ENCODE measurements around the gene SERPINA1. TPM values are rescaled to one million over a fixed set of nuclear protein-coding genes. Genes with fewer than 3 reads are reported as not detected.

Gene SERPINA1
- total and polyA plus RNA-seq, 2 donors (not counting 1 experiment from before 2014, with no cell fraction given) = 0.69 to 6.8 TPM

GRCh38 chr14:94366146-94366915 is 22.1 kb downstream of the SERPINA1 start, which contains the start of gene SERPINA2:
TSS of gene SERPINA2 (minus strand) at chr14:94366698.
- no peak for DNase-seq
- Mint-ChIP-seq H3K4me1 (no peaks in the 10 kb centered on the region), H3K27ac (no peak within 1 kb of the TSS), H3K4me3 (no peak within 1 kb of the TSS), H3K27me3 (peaks cover 5% of the 10 kb centered on the region), H3K9me3 (ENCODE audit: insufficient read depth) (no peaks in the 10 kb centered on the region)
- no peaks in the 10 kb centered on the region for H3K36me3 ChIP-seq (replicated peaks in 1 of 2; ENCODE audit: control extremely low read depth in 1 of 2, control insufficient read depth in 1 of 2, extremely low read depth in 1 of 2, insufficient read depth in 2 of 2, low read length in 1 of 2)
- H3K9me3 ChIP-seq (ENCODE audit: control extremely low read depth in 1 of 3, control insufficient read depth in 2 of 3, insufficient read depth in 1 of 3, low read length in 2 of 3) = peaks cover 0 to 3% (median 0%) of the 10 kb centered on the region in 3 donors
- no peaks in the 10 kb centered on the region for H3K27me3 ChIP-seq (replicated peaks in 1 of 4; ENCODE audit: control extremely low read depth in 1 of 4, control insufficient read depth in 3 of 4, insufficient read depth in 4 of 4, low read length in 3 of 4)
- no peaks in the 10 kb centered on the region for H4K20me1 ChIP-seq (ENCODE audit: control insufficient read depth, insufficient read depth, low read length, poor library complexity, severe bottlenecking)
- H3K4me2 ChIP-seq (replicated peaks; ENCODE audit: low read depth, low read length, poor library complexity, severe bottlenecking) = no peak within 1 kb of the TSS
- ChIA-PET CTCF (no interaction called here), POLR2A (no interaction called here)
- H2AFZ ChIP-seq (ENCODE audit: insufficient read depth, low read depth, low read length, poor library complexity, severe bottlenecking) = no peak within 1 kb of the TSS
- H3K4me1 ChIP-seq (ENCODE audit: control insufficient read depth in 2 of 2, insufficient read depth in 2 of 2, low read length in 2 of 2) = no peaks in the 10 kb centered on the region
- intact Hi-C loops (cut with micrococcal nuclease) = no loop called here
- no peak for ATAC-seq (ENCODE audit: low read depth)
- H3K4me3 ChIP-seq (ENCODE audit: control extremely low read depth in 1 of 5, extremely low read depth in 1 of 5, insufficient read depth in 1 of 5, low read depth in 2 of 5, low read length in 4 of 5) = no peak within 1 kb of the TSS
- H3K9ac ChIP-seq (ENCODE audit: low read length) = no peak within 1 kb of the TSS
- 82% methylated on average over 14 of the region's 14 CpGs for WGBS (ENCODE audit: insufficient coverage)
- no peaks in the 10 kb centered on the region for H3K79me2 ChIP-seq (ENCODE audit: control insufficient read depth, insufficient read depth, low read length)
- no peak within 1 kb of the TSS for H3K27ac ChIP-seq (ENCODE audit: low read length in 2 of 2)
- TF ChIP-seq CTCF (IDR thresholded peaks at IDR 0.05) = no peak
- no peak for TF ChIP-seq EZH2 (IDR thresholded peaks at IDR 0.05; ENCODE audit: borderline replicate concordance, insufficient read depth, low read depth, low read length, poor library complexity, severe bottlenecking)

GRCh38 chr14:94365624-94366023 is 22.8 kb downstream of the SERPINA1 start:
- no peak overlapping the region for H3K4me2 ChIP-seq (replicated peaks; ENCODE audit: low read depth, low read length, poor library complexity, severe bottlenecking)
- peaks cover 5% of the 10 kb centered on the region for H3K27me3 Mint-ChIP-seq
- WGBS (ENCODE audit: insufficient coverage) = 74% methylated on average over 2 of the region's 3 CpGs
- no peaks in the 10 kb centered on the region for H4K20me1 ChIP-seq (ENCODE audit: control insufficient read depth, insufficient read depth, low read length, poor library complexity, severe bottlenecking)
- no peak overlapping the region for H3K27ac ChIP-seq (ENCODE audit: low read length in 2 of 2)
- POLR2A ChIA-PET = no interaction called here
- H3K4me3 ChIP-seq (ENCODE audit: control extremely low read depth in 1 of 5, extremely low read depth in 1 of 5, insufficient read depth in 1 of 5, low read depth in 2 of 5, low read length in 4 of 5) = no peak overlapping the region
- peaks cover 0 to 3% (median 0%) of the 10 kb centered on the region in 3 donors for H3K9me3 ChIP-seq (ENCODE audit: control extremely low read depth in 1 of 3, control insufficient read depth in 2 of 3, insufficient read depth in 1 of 3, low read length in 2 of 3)
- no peaks in the 10 kb centered on the region for H3K79me2 ChIP-seq (ENCODE audit: control insufficient read depth, insufficient read depth, low read length)
- no peaks in the 10 kb centered on the region for H3K4me1 ChIP-seq (ENCODE audit: control insufficient read depth in 2 of 2, insufficient read depth in 2 of 2, low read length in 2 of 2)
- DNase-seq = no peak
- no peak overlapping the region for H2AFZ ChIP-seq (ENCODE audit: insufficient read depth, low read depth, low read length, poor library complexity, severe bottlenecking)
- no peak overlapping the region for H3K27ac Mint-ChIP-seq
- no peaks in the 10 kb centered on the region for H3K36me3 ChIP-seq (replicated peaks in 1 of 2; ENCODE audit: control extremely low read depth in 1 of 2, control insufficient read depth in 1 of 2, extremely low read depth in 1 of 2, insufficient read depth in 2 of 2, low read length in 1 of 2)
- no peak for TF ChIP-seq EZH2 (IDR thresholded peaks at IDR 0.05; ENCODE audit: borderline replicate concordance, insufficient read depth, low read depth, low read length, poor library complexity, severe bottlenecking)
- no peak for TF ChIP-seq CTCF (IDR thresholded peaks at IDR 0.05)
- no peaks in the 10 kb centered on the region for H3K27me3 ChIP-seq (replicated peaks in 1 of 4; ENCODE audit: control extremely low read depth in 1 of 4, control insufficient read depth in 3 of 4, insufficient read depth in 4 of 4, low read length in 3 of 4)
- no peak overlapping the region for H3K9ac ChIP-seq (ENCODE audit: low read length)
- H3K9me3 Mint-ChIP-seq (ENCODE audit: insufficient read depth) = no peaks in the 10 kb centered on the region
- intact Hi-C loops (cut with micrococcal nuclease) = no loop called here
- CTCF ChIA-PET = no interaction called here
- H3K4me3 Mint-ChIP-seq = no peak overlapping the region
- ATAC-seq (ENCODE audit: low read depth) = no peak
- no peaks in the 10 kb centered on the region for H3K4me1 Mint-ChIP-seq

Data from B cell (primary cell).